ENCODE results near the gene SLC35C1.
A peak's percentile ranks its signal among the peaks of the same experiment; 100 is the strongest.

SLC35C1 gene

GRCh38 chr11:45804761-45805304, at the start of gene SLC35C1:
TSS of gene SLC35C1 (plus strand) at chr11:45805149. CDS start at chr11:45805802, 653 bp downstream.
- DNase-seq: peak; percentile 27 to 97 (median 89)

GRCh38 chr11:45755281-45755859, 49.6 kb upstream of the SLC35C1 start:
- no peak for DNase-seq

- DNase-seq: no peak
Measured at GRCh38 chr11:45756384-45757010, 48.5 kb upstream of the SLC35C1 start.

GRCh38 chr11:45757672-45758071, 47.3 kb upstream of the SLC35C1 start:
- no peak for DNase-seq

- no peak for DNase-seq
Measured at GRCh38 chr11:45761659-45762058, 43.3 kb upstream of the SLC35C1 start.

GRCh38 chr11:45765107-45765668, 39.8 kb upstream of the SLC35C1 start:
- no peak for DNase-seq

GRCh38 chr11:45765836-45766235, 39.1 kb upstream of the SLC35C1 start:
- DNase-seq: no peak

GRCh38 chr11:45766469-45766868, 38.5 kb upstream of the SLC35C1 start:
- no peak for DNase-seq

GRCh38 chr11:45768486-45768885, 36.5 kb upstream of the SLC35C1 start:
- DNase-seq: no peak

GRCh38 chr11:45769960-45770359, 35.0 kb upstream of the SLC35C1 start:
- no peak for DNase-seq

GRCh38 chr11:45771193-45771565, 33.8 kb upstream of the SLC35C1 start:
- peak in 42 of 56 donors; percentile 18 to 76 (median 50) for DNase-seq

- peak in 55 of 56 donors; percentile 27 to 84 (median 65) for DNase-seq
Measured at GRCh38 chr11:45771566-45772448, 33.1 kb upstream of the SLC35C1 start.

- DNase-seq: no peak
Measured at GRCh38 chr11:45772449-45772774, 32.5 kb upstream of the SLC35C1 start.

- no peak for DNase-seq
Measured at GRCh38 chr11:45772986-45773785, 31.8 kb upstream of the SLC35C1 start.

- no peak for DNase-seq
Measured at GRCh38 chr11:45773786-45774655, 30.9 kb upstream of the SLC35C1 start.

- no peak for DNase-seq
Measured at GRCh38 chr11:45774786-45775185, 30.2 kb upstream of the SLC35C1 start.

GRCh38 chr11:45777127-45777969, 27.6 kb upstream of the SLC35C1 start:
- DNase-seq: no peak

- DNase-seq: no peak
Measured at GRCh38 chr11:45778341-45778740, 26.6 kb upstream of the SLC35C1 start.

GRCh38 chr11:45779602-45780001, 25.3 kb upstream of the SLC35C1 start:
- DNase-seq: no peak
